ENCODE results near the gene MOB3A. TPM values are rescaled to one million over a fixed set of nuclear protein-coding genes. Genes with fewer than 3 reads are reported as not detected.

MOB3A gene
- total and polyA plus RNA-seq, 2 of the 13 experiments (the other 11 are each of a cell fraction or from before 2014, with no cell fraction given) = 3.5 to 17.8 TPM

GRCh38 chr19:2059422-2060201 lies 36.5 kb downstream of the MOB3A start (continued):
- TF ChIP-seq MTERF4 (CRISPR knock-in tag; IDR thresholded peaks at IDR 0.05) (0 out of 2 replicates have a peak, but pooled peaks have one; percentile 31), CCDC6 (CRISPR knock-in tag; IDR thresholded peaks at IDR 0.05) (no peak; the same call in 1 of the 2 replicates), ZNF672 (CRISPR knock-in tag; IDR thresholded peaks at IDR 0.05) (no peak), JDP2 (CRISPR knock-in tag; IDR thresholded peaks at IDR 0.05; ENCODE audit: borderline replicate concordance) (no peak), HOMEZ (CRISPR knock-in tag; IDR thresholded peaks at IDR 0.05; ENCODE audit: low read depth) (peak; percentile 19; the same call in 1 of the 2 replicates), ATF5 (CRISPR knock-in tag; IDR thresholded peaks at IDR 0.05; ENCODE audit: low read depth) (no peak), TCF7 (IDR thresholded peaks at IDR 0.05; ENCODE audit: low read depth) (0 out of 2 replicates have a peak, but pooled peaks have one; percentile 36), NFE2L1 (CRISPR knock-in tag; IDR thresholded peaks at IDR 0.05; ENCODE audit: borderline replicate concordance) (no peak), E2F1 (CRISPR knock-in tag; IDR thresholded peaks at IDR 0.05) (no peak), ATF1 (CRISPR knock-in tag; IDR thresholded peaks at IDR 0.05) (no peak), THAP9 (CRISPR knock-in tag; IDR thresholded peaks at IDR 0.05; ENCODE audit: borderline replicate concordance) (no peak; the same call in 1 of the 2 replicates), ZNF782 (CRISPR knock-in tag; IDR thresholded peaks at IDR 0.05; ENCODE audit: borderline replicate concordance) (peak; percentile 68; the same call in 1 of the 2 replicates), SATB2 (CRISPR knock-in tag; IDR thresholded peaks at IDR 0.05) (no peak), THYN1 (CRISPR knock-in tag; IDR thresholded peaks at IDR 0.05; ENCODE audit: borderline replicate concordance, low read depth) (0 out of 2 replicates have a peak, but pooled peaks have one; percentile 37), STAG1 (CRISPR knock-in tag; IDR thresholded peaks at IDR 0.05) (no peak), PRDM4 (CRISPR knock-in tag; IDR thresholded peaks at IDR 0.05; ENCODE audit: borderline replicate concordance) (no peak), SSRP1 (CRISPR knock-in tag; IDR thresholded peaks at IDR 0.05) (no peak; the same call in 1 of the 2 replicates)

Measured in HepG2 (cell line).